ENCODE results near the gene SLC6A3. TPM values are rescaled to one million over a fixed set of nuclear protein-coding genes. Genes with fewer than 3 reads are reported as not detected.

SLC6A3 gene
- total RNA-seq, 2 experiments from 2014 or later: not detected

DNA sequence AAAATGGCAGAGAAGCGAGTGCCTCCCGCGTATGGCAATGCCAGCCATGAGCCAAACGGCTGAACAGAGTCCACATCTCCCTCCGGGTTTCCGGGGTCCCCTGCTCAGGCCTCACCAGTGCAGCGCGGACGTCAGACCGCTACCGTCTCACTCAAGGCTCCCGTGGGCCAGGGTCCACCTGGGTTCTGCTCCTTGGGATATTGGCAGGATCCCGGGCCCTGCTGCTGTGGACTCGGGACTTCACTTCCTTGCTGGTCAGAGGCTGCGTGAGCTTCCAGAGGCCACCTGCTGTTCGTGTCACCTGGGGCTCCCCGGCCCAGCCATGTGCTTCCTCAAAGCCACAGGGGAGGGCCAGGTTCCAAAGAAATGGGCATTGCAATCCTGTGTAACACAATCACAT lies 61.9 kb downstream of the SLC6A3 start:
- no peak for DNase-seq (ENCODE audit: low spot score)
- H3K4me2 ChIP-seq (ENCODE audit: low read length): no peak overlapping the region
- CTCF ChIA-PET (ENCODE audit: unreplicated experiment): no interaction called here
- H3K4me1 ChIP-seq (ENCODE audit: insufficient read depth, low read length, poor library complexity, severe bottlenecking): peaks cover 20% of the 10 kb centered on the region
- H3K4me3 ChIP-seq (ENCODE audit: low read depth, low read length, poor library complexity, severe bottlenecking): no peak overlapping the region
- H3K9me2 ChIP-seq (ENCODE audit: insufficient read depth, low read length): no peaks in the 10 kb centered on the region
- no peak for TF ChIP-seq EZH2phosphoT487 (IDR thresholded peaks at IDR 0.05; ENCODE audit: borderline replicate concordance, low read depth, low read length)
- TF ChIP-seq, protein P1, sequence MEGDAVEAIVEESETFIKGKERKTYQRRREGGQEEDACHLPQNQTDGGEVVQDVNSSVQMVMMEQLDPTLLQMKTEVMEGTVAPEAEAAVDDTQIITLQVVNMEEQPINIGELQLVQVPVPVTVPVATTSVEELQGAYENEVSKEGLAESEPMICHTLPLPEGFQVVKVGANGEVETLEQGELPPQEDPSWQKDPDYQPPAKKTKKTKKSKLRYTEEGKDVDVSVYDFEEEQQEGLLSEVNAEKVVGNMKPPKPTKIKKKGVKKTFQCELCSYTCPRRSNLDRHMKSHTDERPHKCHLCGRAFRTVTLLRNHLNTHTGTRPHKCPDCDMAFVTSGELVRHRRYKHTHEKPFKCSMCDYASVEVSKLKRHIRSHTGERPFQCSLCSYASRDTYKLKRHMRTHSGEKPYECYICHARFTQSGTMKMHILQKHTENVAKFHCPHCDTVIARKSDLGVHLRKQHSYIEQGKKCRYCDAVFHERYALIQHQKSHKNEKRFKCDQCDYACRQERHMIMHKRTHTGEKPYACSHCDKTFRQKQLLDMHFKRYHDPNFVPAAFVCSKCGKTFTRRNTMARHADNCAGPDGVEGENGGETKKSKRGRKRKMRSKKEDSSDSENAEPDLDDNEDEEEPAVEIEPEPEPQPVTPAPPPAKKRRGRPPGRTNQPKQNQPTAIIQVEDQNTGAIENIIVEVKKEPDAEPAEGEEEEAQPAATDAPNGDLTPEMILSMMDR (conservative IDR thresholded peaks at IDR 0.05; ENCODE audit: low read length): no peak
- BruUV-seq (replicated peaks): no TSS peak
- no peaks in the 10 kb centered on the region for H3K36me3 ChIP-seq (ENCODE audit: insufficient read depth, low read length)
- H4K20me1 ChIP-seq (ENCODE audit: insufficient read depth, low read length): no peaks in the 10 kb centered on the region
- no peak overlapping the region for H3K27ac ChIP-seq (ENCODE audit: low read depth, low read length, poor library complexity, severe bottlenecking)
- intact Hi-C loops (cut with micrococcal nuclease; ENCODE audit: unreplicated experiment): no loop called here
- POLR2A ChIA-PET: no interaction called here
- no peak overlapping the region for H2AFZ ChIP-seq (ENCODE audit: low read length)
- no peaks in the 10 kb centered on the region for H3K9me3 ChIP-seq (ENCODE audit: low read length)
- H3K79me2 ChIP-seq (ENCODE audit: insufficient read depth, low read depth, low read length): no peaks in the 10 kb centered on the region

DNA sequence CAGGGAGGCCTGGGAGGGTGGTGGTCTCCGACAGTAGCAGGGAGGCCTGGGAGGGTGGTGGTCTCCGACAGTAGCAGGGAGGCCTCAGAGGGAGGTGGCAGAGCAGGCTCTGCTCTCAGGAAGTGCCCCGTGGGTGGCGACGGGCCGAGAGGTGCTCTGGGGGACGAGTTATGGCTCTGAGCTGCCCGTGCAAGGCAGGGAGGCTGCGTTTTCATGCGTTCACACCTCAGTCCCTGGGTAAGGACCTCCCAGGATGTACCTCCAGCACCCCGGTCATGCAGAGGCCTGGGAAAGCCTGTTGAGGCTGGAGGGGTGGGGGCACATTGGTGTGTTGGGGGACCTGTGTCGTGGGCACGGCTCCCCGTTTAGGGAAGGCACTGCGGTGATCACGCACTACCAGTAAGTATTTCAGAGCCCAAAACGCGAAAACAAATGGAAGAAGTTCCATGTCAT lies 63.0 kb downstream of the SLC6A3 start:
- Histone ChIP-seq H3K4me1 (ENCODE audit: insufficient read depth, low read length, poor library complexity, severe bottlenecking) (peaks cover 20% of the 10 kb centered on the region), H3K27ac (ENCODE audit: low read depth, low read length, poor library complexity, severe bottlenecking) (no peak overlapping the region), H3K4me2 (ENCODE audit: low read length) (no peak overlapping the region), H3K4me3 (ENCODE audit: low read depth, low read length, poor library complexity, severe bottlenecking) (no peak overlapping the region), H4K20me1 (ENCODE audit: insufficient read depth, low read length) (no peaks in the 10 kb centered on the region), H2AFZ (ENCODE audit: low read length) (no peak overlapping the region), H3K79me2 (ENCODE audit: insufficient read depth, low read depth, low read length) (no peaks in the 10 kb centered on the region), H3K9me3 (ENCODE audit: low read length) (no peaks in the 10 kb centered on the region), H3K36me3 (ENCODE audit: insufficient read depth, low read length) (no peaks in the 10 kb centered on the region), H3K9me2 (ENCODE audit: insufficient read depth, low read length) (no peaks in the 10 kb centered on the region)
- intact Hi-C loops (cut with micrococcal nuclease; ENCODE audit: unreplicated experiment): no loop called here
- ChIA-PET CTCF (ENCODE audit: unreplicated experiment) (no interaction called here), POLR2A (interaction anchor here (0.6 kb wide), 1 partner anchor 840 kb away, joined by 3 read pairs; no protein-coding TSS in a partner anchor)
- DNase-seq (ENCODE audit: low spot score): no peak
- no peak for TF ChIP-seq EZH2phosphoT487 (IDR thresholded peaks at IDR 0.05; ENCODE audit: borderline replicate concordance, low read depth, low read length)
- TF ChIP-seq, protein P1 (conservative IDR thresholded peaks at IDR 0.05; ENCODE audit: low read length): no peak
- BruUV-seq (replicated peaks): no TSS peak

DNA sequence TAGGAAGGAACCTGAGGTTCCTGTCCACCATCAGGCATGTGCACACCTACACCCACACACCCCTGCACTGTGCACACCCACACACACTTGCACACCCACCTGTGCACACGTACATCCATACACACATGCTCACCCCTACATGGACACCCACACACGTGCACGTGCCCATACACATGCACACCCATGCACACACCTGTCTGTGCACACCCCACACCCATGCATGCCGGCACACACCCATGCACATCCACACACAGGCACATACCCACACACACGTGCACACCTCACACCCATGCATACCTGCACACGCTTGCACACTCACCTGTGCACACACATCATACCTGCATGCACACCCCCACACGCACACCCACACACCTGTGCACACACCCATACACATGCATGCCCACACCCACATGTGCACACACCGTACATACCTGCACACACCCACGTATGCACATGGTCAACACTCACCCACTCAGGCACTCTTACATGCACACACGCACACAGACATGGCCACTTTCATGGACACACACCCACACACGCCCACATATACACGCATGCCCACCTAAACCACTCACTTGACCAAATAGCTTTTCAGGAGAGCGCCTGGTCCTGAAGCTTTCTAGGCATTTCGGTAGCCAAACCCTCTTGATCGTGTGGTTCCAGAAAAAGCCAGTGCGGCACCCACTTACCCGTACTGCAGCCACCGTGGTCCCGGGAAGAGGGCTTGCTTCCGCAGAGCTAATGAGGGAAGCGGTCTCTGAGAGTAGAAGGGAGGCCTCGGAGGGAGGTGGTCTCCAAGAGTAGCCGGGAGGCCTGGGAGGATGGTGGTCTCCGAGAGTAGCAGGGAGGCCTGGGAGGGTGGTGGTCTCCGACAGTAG lies 63.6 kb downstream of the SLC6A3 start:
- Histone ChIP-seq H3K9me3 (ENCODE audit: low read length) (no peaks in the 10 kb centered on the region), H4K20me1 (ENCODE audit: insufficient read depth, low read length) (no peaks in the 10 kb centered on the region), H3K4me1 (ENCODE audit: insufficient read depth, low read length, poor library complexity, severe bottlenecking) (peaks cover 14% of the 10 kb centered on the region), H3K36me3 (ENCODE audit: insufficient read depth, low read length) (no peaks in the 10 kb centered on the region), H3K4me3 (ENCODE audit: low read depth, low read length, poor library complexity, severe bottlenecking) (no peak overlapping the region), H3K27ac (ENCODE audit: low read depth, low read length, poor library complexity, severe bottlenecking) (no peak overlapping the region), H3K79me2 (ENCODE audit: insufficient read depth, low read depth, low read length) (no peaks in the 10 kb centered on the region), H3K9me2 (ENCODE audit: insufficient read depth, low read length) (no peaks in the 10 kb centered on the region), H3K4me2 (ENCODE audit: low read length) (no peak overlapping the region), H2AFZ (ENCODE audit: low read length) (no peak overlapping the region)
- no peak for TF ChIP-seq EZH2phosphoT487 (IDR thresholded peaks at IDR 0.05; ENCODE audit: borderline replicate concordance, low read depth, low read length)
- TF ChIP-seq, protein P1 (conservative IDR thresholded peaks at IDR 0.05; ENCODE audit: low read length): no peak
- intact Hi-C loops (cut with micrococcal nuclease; ENCODE audit: unreplicated experiment): no loop called here
- no peak for DNase-seq (ENCODE audit: low spot score)
- POLR2A ChIA-PET: interaction anchor here (1.6 kb wide), 1 partner anchor 14 kb away, joined by 3 read pairs; no protein-coding TSS in a partner anchor
- no TSS peak for BruUV-seq (replicated peaks)
- CTCF ChIA-PET (ENCODE audit: unreplicated experiment): no interaction called here

All from OCI-LY7 (cell line).